ENCODE results near the gene CKAP4.

DNA sequence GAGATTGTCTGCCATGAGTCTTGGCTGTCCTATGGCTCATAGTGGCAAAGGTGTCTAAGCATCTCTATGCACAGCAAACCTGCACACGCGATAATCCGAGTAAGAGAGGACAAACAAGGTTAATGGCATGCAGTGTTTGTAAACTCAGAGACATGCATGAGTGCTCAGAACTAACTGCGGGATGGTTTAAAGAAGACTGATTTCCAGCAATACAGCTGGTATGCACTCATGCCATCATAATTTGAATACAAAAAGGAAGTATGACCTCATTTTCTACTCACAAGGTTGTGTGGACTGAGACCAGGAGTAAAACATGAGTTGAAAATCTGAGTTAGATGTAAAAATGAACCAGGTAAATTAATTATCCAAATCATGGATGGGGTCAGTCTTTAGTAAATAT is 38.2 kb upstream of the CKAP4 start:
- no peak for TF ChIP-seq POLR2A (IDR thresholded peaks at IDR 0.05)
- TF ChIP-seq, protein P1, sequence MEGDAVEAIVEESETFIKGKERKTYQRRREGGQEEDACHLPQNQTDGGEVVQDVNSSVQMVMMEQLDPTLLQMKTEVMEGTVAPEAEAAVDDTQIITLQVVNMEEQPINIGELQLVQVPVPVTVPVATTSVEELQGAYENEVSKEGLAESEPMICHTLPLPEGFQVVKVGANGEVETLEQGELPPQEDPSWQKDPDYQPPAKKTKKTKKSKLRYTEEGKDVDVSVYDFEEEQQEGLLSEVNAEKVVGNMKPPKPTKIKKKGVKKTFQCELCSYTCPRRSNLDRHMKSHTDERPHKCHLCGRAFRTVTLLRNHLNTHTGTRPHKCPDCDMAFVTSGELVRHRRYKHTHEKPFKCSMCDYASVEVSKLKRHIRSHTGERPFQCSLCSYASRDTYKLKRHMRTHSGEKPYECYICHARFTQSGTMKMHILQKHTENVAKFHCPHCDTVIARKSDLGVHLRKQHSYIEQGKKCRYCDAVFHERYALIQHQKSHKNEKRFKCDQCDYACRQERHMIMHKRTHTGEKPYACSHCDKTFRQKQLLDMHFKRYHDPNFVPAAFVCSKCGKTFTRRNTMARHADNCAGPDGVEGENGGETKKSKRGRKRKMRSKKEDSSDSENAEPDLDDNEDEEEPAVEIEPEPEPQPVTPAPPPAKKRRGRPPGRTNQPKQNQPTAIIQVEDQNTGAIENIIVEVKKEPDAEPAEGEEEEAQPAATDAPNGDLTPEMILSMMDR (IDR thresholded peaks at IDR 0.05), result no peak
